Endodermal cell (in vitro differentiated cells): ENCODE measurements around the gene ANO7. TPM values are rescaled to one million over a fixed set of nuclear protein-coding genes. Genes with fewer than 3 reads are reported as not detected.

Experiments used
- DNase-seq: peaks from one replicate; pipeline ENCODE4 v3.0.0-alpha.2; 2017
- H3K27ac ChIP-seq: 2 replicates; pipeline ENCODE4 v1.5.1; 2013; ENCODE audit warnings: mild to moderate bottlenecking, low read depth, low read length, moderate library complexity
- H3K27me3 ChIP-seq: 2 replicates; pipeline ENCODE4 v1.6.1; 2013; ENCODE audit warnings: mild to moderate bottlenecking, low read length, moderate library complexity; ENCODE audit not compliant: insufficient read depth, control insufficient read depth, poor library complexity, severe bottlenecking
- H3K36me3 ChIP-seq: 2 replicates; pipeline ENCODE4 v1.7.0; 2013; ENCODE audit warnings: mild to moderate bottlenecking, low read length, moderate library complexity; ENCODE audit not compliant: control insufficient read depth, insufficient read depth
- H3K4me1 ChIP-seq: one replicate; pipeline ENCODE4 v1.7.0; 2013; ENCODE audit warnings: low read length; ENCODE audit not compliant: control insufficient read depth, insufficient read depth
- H3K4me3 ChIP-seq: 2 replicates; pipeline ENCODE4 v1.5.1; 2013; ENCODE audit warnings: mild to moderate bottlenecking, low read length, moderate library complexity
- H3K9ac ChIP-seq: 2 replicates; pipeline ENCODE4 v1.6.1; 2013; ENCODE audit warnings: mild to moderate bottlenecking, low read length, moderate library complexity; ENCODE audit not compliant: poor library complexity, severe bottlenecking; ENCODE audit errors: extremely low read depth
- H3K9me3 ChIP-seq: 2 replicates; pipeline ENCODE4 v1.6.1; 2013; ENCODE audit warnings: mild to moderate bottlenecking, low read length, moderate library complexity; ENCODE audit not compliant: control insufficient read depth
- H3K27ac Mint-ChIP-seq: 2 replicates; pipeline ENCODE4 v1.8.0; 2020; ENCODE audit warnings: mixed read lengths
- H3K27me3 Mint-ChIP-seq: 2 replicates; pipeline ENCODE4 v1.8.0; 2021; ENCODE audit warnings: mild to moderate bottlenecking, mixed read lengths; ENCODE audit not compliant: insufficient read depth
- H3K36me3 Mint-ChIP-seq: 2 replicates; pipeline ENCODE4 v1.8.0; 2020; ENCODE audit warnings: low read depth, mixed read lengths
- H3K4me1 Mint-ChIP-seq: 2 replicates; pipeline ENCODE4 v1.8.0; 2020; ENCODE audit warnings: mixed read lengths
- H3K4me3 Mint-ChIP-seq: 2 replicates; pipeline ENCODE4 v1.8.0; 2020; ENCODE audit warnings: mild to moderate bottlenecking, moderate library complexity, mixed read lengths
- H3K9me3 Mint-ChIP-seq: 2 replicates; pipeline ENCODE4 v1.8.0; 2020; ENCODE audit warnings: mild to moderate bottlenecking, mixed read lengths
- CTCF ChIP-seq: fragments of 200-600 bp; sonication (generic); conservative IDR thresholded peaks from 2 replicates; pipeline ENCODE4 v1.5.0; 2021; ENCODE audit warnings: antibody characterized with exemption, mild to moderate bottlenecking
- WGBS, 2 experiments: methylation state at CpG; one replicate each; pipeline versions ENCODE4 v1.1.5 to v1.1.7; 2013; ENCODE audit warnings: missing lambda C conversion rate in 2 of 2, mixed read lengths in 1 of 2; ENCODE audit not compliant: insufficient coverage in 1 of 2, insufficient read length in 1 of 2; 5-methylcytosine and 5-hydroxymethylcytosine counted together
- total RNA-seq, 2 donors: library from RNA; stranded (reverse); fragmentation: NEBNext Ultra II Directional in 1 of 2; extraction: Animal tissue kit (Norgen Biotek cat#: 25700) in 1 of 2; gene quantifications; 2 replicates in 1 of 2; 3 replicates in 1 of 2; pipeline ENCODE4 v1.2.1, GENCODE V29; 2021

Gene ANO7
- total RNA-seq, 2 donors from 2014 or later: 8.1 to 8.5 TPM

DNA sequence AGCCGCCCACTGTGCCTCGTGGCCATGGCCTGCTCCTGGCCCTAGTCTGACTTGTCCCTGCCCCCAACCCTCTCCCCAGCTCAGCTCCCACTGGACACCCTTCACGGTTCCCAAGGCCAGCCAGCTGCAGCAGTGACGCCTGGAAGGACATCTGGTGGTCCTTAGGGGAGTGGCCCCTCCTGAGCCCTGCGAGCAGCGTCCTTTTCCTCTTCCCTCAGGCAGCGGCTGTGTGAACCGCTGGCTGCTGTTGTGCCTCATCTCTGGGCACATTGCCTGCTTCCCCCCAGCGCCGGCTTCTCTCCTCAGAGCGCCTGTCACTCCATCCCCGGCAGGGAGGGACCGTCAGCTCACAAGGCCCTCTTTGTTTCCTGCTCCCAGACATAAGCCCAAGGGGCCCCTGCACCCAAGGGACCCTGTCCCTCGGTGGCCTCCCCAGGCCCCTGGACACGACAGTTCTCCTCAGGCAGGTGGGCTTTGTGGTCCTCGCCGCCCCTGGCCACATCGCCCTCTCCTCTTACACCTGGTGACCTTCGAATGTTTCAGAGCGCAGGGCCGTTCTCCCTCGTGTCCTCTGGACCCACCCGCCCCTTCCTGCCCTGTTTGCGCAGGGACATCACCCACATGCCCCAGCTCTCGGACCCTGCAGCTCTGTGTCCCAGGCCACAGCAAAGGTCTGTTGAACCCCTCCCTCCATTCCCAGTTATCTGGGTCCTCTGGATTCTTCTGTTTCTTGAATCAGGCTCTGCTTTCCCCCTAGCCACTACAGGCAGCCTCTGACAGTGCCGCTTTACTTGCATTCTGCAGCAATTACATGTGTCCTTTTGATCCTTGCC, 35.8 kb downstream of the ANO7 start:
- H3K4me1 ChIP-seq: no peaks in the 10 kb centered on the region
- no peaks in the 10 kb centered on the region for H3K4me1 Mint-ChIP-seq
- peak overlapping the region; percentile 68 for H3K27ac Mint-ChIP-seq
- H3K4me3 Mint-ChIP-seq: no peak overlapping the region
- no peak overlapping the region for H3K9ac ChIP-seq
- no peaks in the 10 kb centered on the region for H3K9me3 Mint-ChIP-seq
- H3K36me3 Mint-ChIP-seq: peaks cover 44% of the 10 kb centered on the region
- H3K27ac ChIP-seq: peak overlapping the region; percentile 24
- peaks cover 30% of the 10 kb centered on the region for H3K36me3 ChIP-seq
- DNase-seq: no peak
- no peak overlapping the region for H3K4me3 ChIP-seq
- no peak for TF ChIP-seq CTCF
- peaks cover 5% of the 10 kb centered on the region for H3K9me3 ChIP-seq
- H3K27me3 ChIP-seq: no peaks in the 10 kb centered on the region
- WGBS, 2 experiments: 87 to 94% methylated on average over 19 to 26 of the region's 26 CpGs
- H3K27me3 Mint-ChIP-seq: no peaks in the 10 kb centered on the region

GRCh38 chr2:241224851-241225438, 36.5 kb downstream of the ANO7 start:
- H3K27me3 ChIP-seq: no peaks in the 10 kb centered on the region
- Mint-ChIP-seq H3K36me3 (peaks cover 46% of the 10 kb centered on the region), H3K27me3 (no peaks in the 10 kb centered on the region), H3K9me3 (no peaks in the 10 kb centered on the region), H3K4me3 (no peak overlapping the region), H3K4me1 (no peaks in the 10 kb centered on the region), H3K27ac (peak overlapping the region; percentile 68)
- H3K4me3 ChIP-seq: no peak overlapping the region
- peak overlapping the region; percentile 24 for H3K27ac ChIP-seq
- H3K36me3 ChIP-seq: peaks cover 35% of the 10 kb centered on the region
- TF ChIP-seq CTCF: no peak
- no peaks in the 10 kb centered on the region for H3K4me1 ChIP-seq
- DNase-seq: no peak
- WGBS, 2 experiments: 91% methylated on average over 7 to 8 of the region's 8 CpGs
- H3K9me3 ChIP-seq: peaks cover 3% of the 10 kb centered on the region
- no peak overlapping the region for H3K9ac ChIP-seq

DNA sequence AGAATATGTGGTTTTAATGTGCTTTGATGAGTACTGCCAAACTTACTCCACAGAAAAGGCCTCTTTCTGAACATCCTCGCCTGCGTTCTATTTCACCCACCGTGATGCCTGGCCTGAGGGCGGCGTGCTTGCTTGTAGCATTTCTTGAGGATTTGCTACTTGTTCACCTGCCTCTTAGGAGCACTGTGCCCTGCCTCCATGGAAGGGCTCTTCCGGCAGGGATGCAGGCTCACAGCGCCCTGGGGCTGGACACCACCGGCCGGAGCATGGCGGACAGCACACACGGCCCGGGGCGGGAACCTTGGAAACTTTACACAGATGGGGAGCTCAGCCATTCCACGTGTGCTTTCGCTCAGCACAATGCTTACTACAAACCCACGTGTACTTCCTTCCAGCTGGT, 37.1 kb downstream of the ANO7 start:
- Histone ChIP-seq H3K27me3 (no peaks in the 10 kb centered on the region), H3K4me1 (no peaks in the 10 kb centered on the region), H3K27ac (no peak overlapping the region), H3K36me3 (peaks cover 41% of the 10 kb centered on the region), H3K4me3 (no peak overlapping the region), H3K9me3 (no peaks in the 10 kb centered on the region), H3K9ac (no peak overlapping the region)
- WGBS, 2 experiments: 94 to 98% methylated on average over 16 of the region's 16 CpGs
- H3K36me3 Mint-ChIP-seq: peaks cover 51% of the 10 kb centered on the region
- no peak overlapping the region for H3K27ac Mint-ChIP-seq
- no peak for DNase-seq
- H3K27me3 Mint-ChIP-seq: no peaks in the 10 kb centered on the region
- H3K4me1 Mint-ChIP-seq: no peaks in the 10 kb centered on the region
- no peaks in the 10 kb centered on the region for H3K9me3 Mint-ChIP-seq
- TF ChIP-seq CTCF: no peak
- no peak overlapping the region for H3K4me3 Mint-ChIP-seq
